Astrocyte (in vitro differentiated cells and primary cell): Measurements from ENCODE around the gene CKLF. TPM values are rescaled to one million over a fixed set of nuclear protein-coding genes. Genes with fewer than 3 reads are reported as not detected.

Source experiments
- DNase-seq: peaks from one replicate; pipeline ENCODE4 v3.0.0-alpha.2; 2010; ENCODE audit warnings: low read depth
- FAIRE-seq: peaks from 2 replicates; lab custom pipeline; 2011; peaks lifted over from hg19 to GRCh38; lab: Jason Lieb, UNC
- H2AFZ ChIP-seq: 2 replicates; pipeline ENCODE4 v1.6.0; 2012; ENCODE audit warnings: low read depth, low read length, inconsistent platforms
- H3K27ac ChIP-seq: 2 replicates; pipeline ENCODE4 v1.5.1; 2011; ENCODE audit warnings: low read depth, low read length, inconsistent platforms
- H3K27me3 ChIP-seq: 2 replicates; pipeline ENCODE4 v1.6.0; 2011; ENCODE audit warnings: low read length, inconsistent platforms; ENCODE audit not compliant: insufficient read depth
- H3K36me3 ChIP-seq: 2 replicates; pipeline ENCODE4 v1.5.1; 2011; ENCODE audit warnings: low read length, inconsistent platforms; ENCODE audit not compliant: insufficient read depth
- H3K4me1 ChIP-seq: 2 replicates; pipeline ENCODE4 v1.5.1; 2011; ENCODE audit warnings: low read length, inconsistent platforms; ENCODE audit not compliant: insufficient read depth
- H3K4me2 ChIP-seq: 2 replicates; pipeline ENCODE4 v1.6.0; 2012; ENCODE audit warnings: low read length, inconsistent platforms
- H3K4me3 ChIP-seq: 2 replicates; pipeline ENCODE4 v1.5.1; 2011; ENCODE audit warnings: low read depth, mild to moderate bottlenecking, low read length, inconsistent platforms; ENCODE audit not compliant: insufficient read depth
- H3K79me2 ChIP-seq: 2 replicates; pipeline ENCODE4 v1.6.0; 2012; ENCODE audit warnings: mild to moderate bottlenecking, low read length, inconsistent platforms; ENCODE audit not compliant: insufficient read depth
- H3K9ac ChIP-seq: 2 replicates; pipeline ENCODE4 v1.6.0; 2012; ENCODE audit warnings: mild to moderate bottlenecking, low read length, inconsistent platforms
- H3K9me3 ChIP-seq: 2 replicates; pipeline ENCODE4 v1.5.1; 2012; ENCODE audit warnings: low read depth, mild to moderate bottlenecking, low read length, inconsistent platforms; ENCODE audit not compliant: insufficient read depth
- H4K20me1 ChIP-seq: 2 replicates; pipeline ENCODE4 v1.6.0; 2012; ENCODE audit warnings: low read length, inconsistent platforms; ENCODE audit not compliant: insufficient read depth
- H3K27ac Mint-ChIP-seq: one replicate; pipeline ENCODE4 v1.8.0; 2021; ENCODE audit warnings: mild to moderate bottlenecking, mixed read lengths; ENCODE audit not compliant: unreplicated experiment
- H3K27me3 Mint-ChIP-seq: one replicate; pipeline ENCODE4 v1.8.0; 2021; ENCODE audit warnings: low read depth, mixed read lengths; ENCODE audit not compliant: unreplicated experiment
- H3K36me3 Mint-ChIP-seq: one replicate; pipeline ENCODE4 v1.8.0; 2021; ENCODE audit warnings: low read depth, mixed read lengths; ENCODE audit not compliant: unreplicated experiment
- H3K4me1 Mint-ChIP-seq: one replicate; pipeline ENCODE4 v1.8.0; 2021; ENCODE audit warnings: low read depth, mixed read lengths; ENCODE audit not compliant: unreplicated experiment
- H3K4me3 Mint-ChIP-seq: one replicate; pipeline ENCODE4 v1.8.0; 2021; ENCODE audit warnings: mild to moderate bottlenecking, moderate library complexity, mixed read lengths; ENCODE audit not compliant: unreplicated experiment
- H3K9me3 Mint-ChIP-seq: one replicate; pipeline ENCODE4 v1.8.0; 2021; ENCODE audit warnings: mild to moderate bottlenecking, mixed read lengths; ENCODE audit not compliant: unreplicated experiment
- EZH2 ChIP-seq: IDR thresholded peaks from 2 replicates; pipeline ENCODE4 v1.6.1; 2012; ENCODE audit warnings: mild to moderate bottlenecking, low read length, inconsistent platforms; ENCODE audit not compliant: insufficient read depth
- total RNA-seq: library from RNA; stranded (reverse); gene quantifications from 2 replicates; pipeline ENCODE4 v1.2.1, GENCODE V29; 2021
- TF ChIP-seq, protein P1 (sequence below): IDR thresholded peaks from 2 replicates; pipeline ENCODE4 v1.5.1; 2011; ENCODE audit warnings: low read depth, mild to moderate bottlenecking, inconsistent platforms, low read length, moderate library complexity; ENCODE audit not compliant: insufficient read depth

The CKLF gene
- total RNA-seq, 1 donor from 2014 or later = 24.5 TPM

DNA sequence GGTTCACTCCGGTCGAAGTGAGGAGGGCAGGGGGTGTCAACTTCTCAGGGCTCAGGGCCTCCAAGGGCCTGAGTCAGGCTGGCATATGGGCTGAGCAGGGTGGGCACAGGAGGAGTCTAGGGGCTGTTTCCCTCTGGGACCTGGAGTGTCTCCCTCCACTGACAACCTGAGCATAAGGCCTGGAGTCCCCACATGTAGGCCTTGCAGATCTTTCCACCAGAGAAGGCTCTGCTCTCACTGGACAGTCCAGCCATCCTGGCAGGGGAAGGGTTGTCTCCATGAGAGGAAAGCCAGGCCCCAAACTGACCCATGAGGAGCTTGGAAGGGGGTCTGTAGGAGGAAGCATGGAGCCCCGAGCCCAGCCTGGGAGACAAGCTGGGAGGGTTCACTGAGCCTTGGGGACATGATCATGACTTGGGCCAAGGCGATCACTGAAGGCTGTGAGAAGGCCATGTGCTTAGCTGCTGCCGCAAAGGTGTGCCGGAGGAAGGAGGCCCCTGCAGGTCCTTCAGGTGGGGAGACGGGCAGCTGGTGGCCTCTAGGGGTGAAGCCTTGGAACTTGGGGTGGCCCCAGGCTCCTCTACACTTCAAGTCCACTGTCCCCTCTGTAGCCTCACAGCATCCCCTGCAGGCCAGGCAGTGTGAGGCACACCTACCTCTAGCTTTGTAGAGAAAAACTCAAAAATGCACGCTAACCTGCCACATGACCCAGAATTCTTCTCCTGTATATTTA is 36.8 kb downstream of the CKLF start:
- H3K9ac ChIP-seq = no peak overlapping the region
- H3K27me3 Mint-ChIP-seq = peaks cover 27% of the 10 kb centered on the region
- no peak overlapping the region for H2AFZ ChIP-seq
- H3K36me3 Mint-ChIP-seq = peaks cover 2% of the 10 kb centered on the region
- no peak for TF ChIP-seq EZH2
- TF ChIP-seq, protein P1, sequence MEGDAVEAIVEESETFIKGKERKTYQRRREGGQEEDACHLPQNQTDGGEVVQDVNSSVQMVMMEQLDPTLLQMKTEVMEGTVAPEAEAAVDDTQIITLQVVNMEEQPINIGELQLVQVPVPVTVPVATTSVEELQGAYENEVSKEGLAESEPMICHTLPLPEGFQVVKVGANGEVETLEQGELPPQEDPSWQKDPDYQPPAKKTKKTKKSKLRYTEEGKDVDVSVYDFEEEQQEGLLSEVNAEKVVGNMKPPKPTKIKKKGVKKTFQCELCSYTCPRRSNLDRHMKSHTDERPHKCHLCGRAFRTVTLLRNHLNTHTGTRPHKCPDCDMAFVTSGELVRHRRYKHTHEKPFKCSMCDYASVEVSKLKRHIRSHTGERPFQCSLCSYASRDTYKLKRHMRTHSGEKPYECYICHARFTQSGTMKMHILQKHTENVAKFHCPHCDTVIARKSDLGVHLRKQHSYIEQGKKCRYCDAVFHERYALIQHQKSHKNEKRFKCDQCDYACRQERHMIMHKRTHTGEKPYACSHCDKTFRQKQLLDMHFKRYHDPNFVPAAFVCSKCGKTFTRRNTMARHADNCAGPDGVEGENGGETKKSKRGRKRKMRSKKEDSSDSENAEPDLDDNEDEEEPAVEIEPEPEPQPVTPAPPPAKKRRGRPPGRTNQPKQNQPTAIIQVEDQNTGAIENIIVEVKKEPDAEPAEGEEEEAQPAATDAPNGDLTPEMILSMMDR = peak; percentile 23
- H3K4me2 ChIP-seq = no peak overlapping the region
- no peaks in the 10 kb centered on the region for H3K36me3 ChIP-seq
- H3K4me1 Mint-ChIP-seq = no peaks in the 10 kb centered on the region
- H4K20me1 ChIP-seq = no peaks in the 10 kb centered on the region
- no peak overlapping the region for H3K27ac ChIP-seq
- H3K27me3 ChIP-seq = no peaks in the 10 kb centered on the region
- FAIRE-seq (no peak), DNase-seq (no peak)
- H3K9me3 Mint-ChIP-seq = no peaks in the 10 kb centered on the region
- no peak overlapping the region for H3K27ac Mint-ChIP-seq
- peaks cover 2% of the 10 kb centered on the region for H3K4me1 ChIP-seq
- H3K9me3 ChIP-seq = no peaks in the 10 kb centered on the region
- H3K4me3 ChIP-seq = no peak overlapping the region
- H3K4me3 Mint-ChIP-seq = no peak overlapping the region
- no peaks in the 10 kb centered on the region for H3K79me2 ChIP-seq

DNA sequence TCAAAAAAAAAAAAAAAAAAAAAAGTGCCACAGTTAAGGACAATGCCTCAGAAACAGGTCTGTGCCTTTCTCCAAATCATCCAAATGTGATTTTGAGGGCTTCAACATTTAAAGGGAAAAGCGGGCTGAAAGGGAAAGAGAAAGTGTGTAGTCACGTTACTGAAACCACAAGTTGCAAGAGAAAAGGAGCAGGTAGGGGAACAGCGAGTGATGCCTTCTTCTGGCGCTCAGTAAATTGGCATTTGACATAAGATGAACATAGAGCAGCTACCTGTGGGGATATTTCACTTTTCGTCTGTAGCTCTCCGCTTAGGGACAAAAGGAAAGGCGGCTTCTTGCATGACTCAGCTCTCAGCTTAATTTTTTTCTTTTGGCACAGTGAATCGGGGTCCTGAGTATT is 37.9 kb downstream of the CKLF start:
- Histone ChIP-seq H3K4me3 (no peak overlapping the region), H3K27ac (no peak overlapping the region), H4K20me1 (no peaks in the 10 kb centered on the region), H3K79me2 (no peaks in the 10 kb centered on the region), H3K36me3 (no peaks in the 10 kb centered on the region), H3K9ac (no peak overlapping the region), H3K4me1 (peaks cover 2% of the 10 kb centered on the region), H3K27me3 (no peaks in the 10 kb centered on the region), H2AFZ (no peak overlapping the region), H3K9me3 (no peaks in the 10 kb centered on the region), H3K4me2 (peak overlapping the region; percentile 49)
- FAIRE-seq = no peak
- DNase-seq = no peak
- Mint-ChIP-seq H3K36me3 (peaks cover 2% of the 10 kb centered on the region), H3K4me1 (no peaks in the 10 kb centered on the region), H3K9me3 (no peaks in the 10 kb centered on the region), H3K4me3 (no peak overlapping the region), H3K27ac (no peak overlapping the region), H3K27me3 (peaks cover 34% of the 10 kb centered on the region)
- TF ChIP-seq, protein P1 = no peak

DNA sequence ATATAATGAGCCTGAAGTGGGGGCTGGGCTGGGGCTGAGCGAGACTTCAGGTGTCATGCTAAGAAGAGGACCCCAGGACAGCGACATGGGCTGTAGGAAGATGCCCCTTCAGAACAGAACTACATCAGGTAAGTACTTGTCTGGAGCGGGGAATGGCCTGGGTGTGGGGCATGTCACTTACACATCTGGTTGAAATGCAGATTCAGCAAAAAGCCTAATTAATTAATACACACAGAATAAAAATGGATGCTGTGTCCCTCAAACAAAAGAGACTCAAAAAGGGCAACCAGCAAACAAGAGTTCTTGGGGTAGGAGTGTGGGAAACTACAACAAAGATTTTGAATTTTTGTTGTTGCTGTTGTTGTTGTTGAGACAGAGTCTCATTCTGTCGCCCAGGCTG is 38.6 kb downstream of the CKLF start:
- H3K4me1 Mint-ChIP-seq = no peaks in the 10 kb centered on the region
- FAIRE-seq = no peak

More for the DNA sequence above, 38.6 kb downstream of the CKLF start:
- no peaks in the 10 kb centered on the region for H3K9me3 ChIP-seq
- H4K20me1 ChIP-seq = no peaks in the 10 kb centered on the region
- no peak overlapping the region for H3K27ac ChIP-seq
- no peaks in the 10 kb centered on the region for H3K27me3 ChIP-seq
- Mint-ChIP-seq H3K36me3 (peaks cover 2% of the 10 kb centered on the region), H3K27me3 (peaks cover 27% of the 10 kb centered on the region), H3K4me3 (no peak overlapping the region), H3K27ac (no peak overlapping the region), H3K9me3 (no peaks in the 10 kb centered on the region)
- H3K4me3 ChIP-seq = no peak overlapping the region
- H3K4me2 ChIP-seq = no peak overlapping the region
- H3K4me1 ChIP-seq = peaks cover 2% of the 10 kb centered on the region
- H3K36me3 ChIP-seq = no peaks in the 10 kb centered on the region
- TF ChIP-seq, protein P1 = no peak
- no peak for TF ChIP-seq EZH2
- no peaks in the 10 kb centered on the region for H3K79me2 ChIP-seq
- H2AFZ ChIP-seq = no peak overlapping the region
- no peak overlapping the region for H3K9ac ChIP-seq
- DNase-seq = no peak
